Activated T-cell treated with anti-CD3 and anti-CD28 coated beads, Interleukin-2, amount 50 U/mL, for 48 hours (primary cell): ENCODE measurements around the gene RAPGEF3.

Source experiments
- DNase-seq, 2 experiments: peaks; one replicate each; pipeline ENCODE4 v3.0.0-alpha.2; 2020

Gene RAPGEF3

GRCh38 chr12:47717443-47718193, 41.1 kb downstream of the RAPGEF3 start:
- peak; percentile 54 to 67 for DNase-seq

- no peak for DNase-seq
These were observed 41.6 kb downstream of the RAPGEF3 start for GRCh38 chr12:47717046-47717442.

- DNase-seq, result peak in 1 of 2 experiments; percentile 14
These were observed 42.7 kb downstream of the RAPGEF3 start for GRCh38 chr12:47715877-47716548.

DNA sequence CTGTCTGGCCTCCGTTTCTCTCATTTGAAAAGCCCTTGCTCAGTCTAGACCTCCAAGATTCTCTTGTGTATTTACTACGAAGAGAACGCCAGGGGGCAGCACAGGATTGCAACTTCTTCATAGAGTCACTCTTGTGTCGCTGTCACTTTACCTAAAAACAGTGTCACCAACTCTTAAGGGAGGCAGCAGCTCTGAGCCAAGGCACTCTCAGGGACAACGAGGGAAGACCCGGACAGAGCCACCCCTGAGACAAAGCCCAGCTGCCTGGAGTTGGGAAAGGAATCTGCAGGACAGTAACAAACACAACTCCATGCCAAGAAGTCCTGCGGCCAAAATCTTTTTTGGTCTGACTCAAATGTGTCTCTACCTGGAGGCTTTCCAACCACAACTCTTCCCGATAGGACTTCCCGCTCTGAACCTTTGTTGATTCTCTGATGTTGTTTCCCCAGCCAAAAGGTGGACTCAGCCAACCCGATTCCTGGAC, 43.2 kb downstream of the RAPGEF3 start:
- peak; percentile 79 to 81 for DNase-seq

GRCh38 chr12:47714826-47715386, 43.8 kb downstream of the RAPGEF3 start:
- DNase-seq, result no peak

GRCh38 chr12:47712171-47712570, 46.5 kb downstream of the RAPGEF3 start:
- no peak for DNase-seq

DNA sequence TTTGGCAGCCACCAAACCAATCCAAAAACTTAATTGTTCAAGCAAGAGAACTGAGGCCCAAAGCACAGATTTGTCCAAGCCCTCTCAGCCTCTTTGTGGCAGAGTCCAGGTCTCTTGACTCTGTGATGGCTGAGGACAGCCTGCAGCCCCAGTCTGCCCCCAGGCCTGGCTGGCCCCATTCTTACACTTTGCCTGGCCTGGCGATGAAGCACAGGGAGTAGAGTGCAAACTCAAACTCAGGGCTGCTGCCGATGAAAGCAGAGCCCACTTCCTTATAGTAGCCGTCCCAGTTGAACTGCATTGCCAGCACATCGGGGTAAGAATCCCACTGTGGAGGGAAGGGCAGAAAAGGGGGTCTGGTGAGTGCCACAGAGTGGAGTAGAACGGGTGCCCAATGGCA, 47.2 kb downstream of the RAPGEF3 start:
- no peak for DNase-seq

DNA sequence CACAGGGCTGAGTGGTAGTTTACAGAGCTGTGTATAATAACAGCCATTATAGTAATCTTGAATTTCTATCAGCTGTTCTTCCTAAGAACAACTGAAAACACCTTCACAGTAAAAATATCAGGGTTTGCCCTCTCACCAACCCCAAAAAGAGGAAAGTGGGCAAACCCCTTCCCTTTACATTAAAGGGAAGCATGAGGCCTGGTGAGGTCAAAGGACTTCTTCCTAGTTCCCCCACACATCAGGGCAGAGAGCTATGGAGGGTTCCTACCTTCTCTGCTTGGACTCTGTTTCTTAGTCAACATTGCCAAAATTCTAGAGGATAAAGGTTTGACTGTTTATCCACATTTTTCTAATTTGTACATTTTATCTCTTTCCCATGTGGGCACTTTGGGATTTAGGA, 48.4 kb downstream of the RAPGEF3 start:
- DNase-seq, result no peak

- no peak for DNase-seq
These were observed 49.0 kb downstream of the RAPGEF3 start for GRCh38 chr12:47709671-47710070.

DNA sequence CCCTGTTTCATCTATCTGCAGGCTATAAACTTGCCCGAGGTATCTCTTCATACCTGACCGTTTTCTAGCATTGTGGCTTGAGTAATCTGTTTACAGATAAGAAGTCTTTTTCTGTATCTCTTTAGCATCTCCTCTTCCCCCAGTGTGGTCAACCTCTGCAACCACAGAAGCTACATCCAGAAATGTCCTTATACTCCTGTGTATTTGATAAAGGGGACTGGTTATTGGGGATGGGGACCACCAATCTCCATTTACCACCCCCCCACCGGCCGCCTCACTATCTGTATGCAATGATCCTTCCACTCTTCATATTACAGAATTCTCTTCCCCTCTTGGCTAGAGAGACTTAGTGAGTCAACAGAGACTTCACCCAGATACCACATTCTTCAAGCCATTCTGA, 49.4 kb downstream of the RAPGEF3 start:
- DNase-seq, result no peak

DNA sequence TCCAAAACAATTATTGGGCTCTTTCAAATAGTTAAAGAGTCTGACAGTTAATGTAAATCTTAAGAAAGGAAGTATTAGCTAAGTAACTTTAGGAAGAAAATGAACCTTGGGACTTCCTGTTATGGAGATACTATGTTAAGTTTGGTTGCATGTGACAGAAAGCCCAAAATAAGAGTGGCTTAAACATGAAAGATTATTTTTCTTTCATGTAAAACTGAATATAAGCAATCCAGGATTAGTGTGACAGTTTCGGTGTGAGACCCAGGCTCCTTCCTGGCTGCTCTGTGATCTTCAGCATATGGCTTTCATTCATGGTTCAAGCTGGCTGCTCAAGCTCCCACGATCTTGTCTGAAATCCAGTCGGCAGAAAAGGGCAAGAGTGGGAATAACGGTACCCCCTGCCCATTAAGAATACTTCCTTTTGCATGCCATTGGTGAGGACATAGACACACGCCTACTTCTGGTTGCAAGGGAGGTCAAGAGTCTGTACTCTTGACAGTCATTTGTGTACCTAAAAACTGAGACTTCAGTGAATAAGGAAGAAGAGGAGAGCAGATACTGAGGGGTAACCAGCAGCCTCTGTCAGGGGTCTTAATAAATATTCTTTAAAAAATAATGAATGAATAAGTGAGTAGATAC, 50.7 kb downstream of the RAPGEF3 start:
- DNase-seq, result no peak

DNA sequence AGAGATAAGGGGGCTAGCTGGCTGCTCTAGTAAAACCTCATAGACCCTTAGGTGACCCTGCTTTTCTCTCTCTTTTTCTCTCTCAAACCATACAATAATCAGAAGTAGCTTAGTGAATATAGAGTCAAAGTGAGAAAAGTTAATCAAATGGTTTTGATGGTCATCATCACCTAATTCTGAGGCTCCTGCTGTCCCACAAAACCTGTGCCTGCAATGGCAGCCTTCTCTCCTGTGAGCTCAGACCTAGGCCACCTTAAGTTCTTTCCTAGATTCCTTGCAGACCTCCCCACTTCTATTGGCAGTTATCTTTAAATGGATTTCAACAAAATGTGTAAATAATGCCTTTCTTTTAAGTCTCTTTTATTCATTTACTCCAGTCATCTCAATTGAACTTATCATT, 51.3 kb downstream of the RAPGEF3 start:
- DNase-seq, result no peak

- peak; percentile 99 for DNase-seq
These were observed 52.9 kb downstream of the RAPGEF3 start, which contains the start of gene RPAP3 for GRCh38 chr12:47705566-47706425. TSS of gene RPAP3 (minus strand) at chr12:47706030. CDS start at chr12:47702840, 3,190 bp downstream.

- no peak for DNase-seq
These were observed 53.5 kb downstream of the RAPGEF3 start for GRCh38 chr12:47705229-47705565.

GRCh38 chr12:47704719-47705118, 54.0 kb downstream of the RAPGEF3 start:
- no peak for DNase-seq

DNA sequence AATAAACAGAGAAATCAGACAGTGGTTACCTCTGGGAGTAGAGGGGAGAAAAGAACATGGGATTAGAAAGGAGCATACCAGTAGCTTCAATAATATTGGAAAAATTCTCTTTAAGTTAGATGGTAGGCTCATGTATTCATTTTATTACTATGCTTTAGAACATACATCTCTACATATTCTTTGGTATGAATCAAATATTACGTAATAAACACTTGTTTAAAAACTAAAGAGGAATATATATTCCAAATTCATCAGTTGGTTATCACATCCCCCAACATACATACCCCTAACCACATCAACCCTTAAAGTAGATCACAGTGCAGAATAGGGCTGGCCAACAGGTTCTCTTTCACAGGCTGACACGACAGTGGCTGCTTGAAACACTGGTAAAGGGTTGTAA, 58.4 kb downstream of the RAPGEF3 start:
- no peak for DNase-seq

GRCh38 chr12:47698631-47699030, 60.0 kb downstream of the RAPGEF3 start:
- no peak for DNase-seq

- DNase-seq, result no peak
These were observed 60.6 kb downstream of the RAPGEF3 start for GRCh38 chr12:47698055-47698454.

- DNase-seq, result no peak
These were observed 69.5 kb downstream of the RAPGEF3 start for GRCh38 chr12:47689215-47689614.

DNA sequence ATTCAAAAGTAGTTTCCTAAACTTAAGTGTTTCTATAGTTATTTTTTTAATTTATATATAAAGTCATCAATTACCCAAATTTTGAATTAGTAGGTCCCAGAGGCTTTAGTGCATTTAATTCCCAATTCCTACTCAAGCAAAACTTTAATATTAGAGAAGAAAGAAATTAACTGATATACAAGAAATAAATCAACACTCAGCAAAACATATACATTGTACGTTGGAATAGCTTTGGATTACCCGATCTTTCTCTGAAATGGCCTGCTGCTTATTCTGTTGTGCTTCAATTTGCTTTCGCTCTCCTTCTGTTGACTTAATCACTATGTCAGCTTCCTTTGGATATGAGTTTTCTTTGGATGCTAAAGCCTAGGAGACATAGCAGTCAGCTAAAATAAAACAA, 71.0 kb downstream of the RAPGEF3 start:
- no peak for DNase-seq

DNA sequence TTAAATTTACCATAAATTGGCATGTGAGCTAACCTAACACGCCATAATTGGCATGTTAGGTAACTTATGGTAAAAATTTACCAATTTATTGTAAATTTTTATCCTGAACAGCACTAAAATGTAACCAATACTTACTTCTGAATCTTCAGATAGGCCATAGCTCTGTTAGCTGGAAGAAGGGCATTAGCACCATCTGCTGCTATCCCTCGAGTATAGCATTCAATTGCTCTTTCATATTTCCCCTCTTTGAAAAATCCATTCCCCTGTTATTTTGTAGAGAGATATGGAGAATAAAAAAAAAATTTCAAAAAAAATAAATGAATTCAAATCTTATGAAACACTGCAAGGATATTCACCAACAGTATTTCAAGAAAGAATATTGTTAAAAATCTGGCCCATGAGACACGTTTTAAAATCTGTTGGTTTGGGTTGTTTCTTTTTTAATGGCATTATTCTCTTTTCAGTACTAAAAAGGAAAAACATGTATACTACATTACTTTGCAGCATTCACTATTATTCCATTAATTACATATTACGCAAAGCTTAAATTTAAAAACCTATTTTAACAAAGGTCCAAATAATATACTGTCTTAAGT, 71.9 kb downstream of the RAPGEF3 start:
- no peak for DNase-seq
